ENCODE data around the gene SOX13.

DNA sequence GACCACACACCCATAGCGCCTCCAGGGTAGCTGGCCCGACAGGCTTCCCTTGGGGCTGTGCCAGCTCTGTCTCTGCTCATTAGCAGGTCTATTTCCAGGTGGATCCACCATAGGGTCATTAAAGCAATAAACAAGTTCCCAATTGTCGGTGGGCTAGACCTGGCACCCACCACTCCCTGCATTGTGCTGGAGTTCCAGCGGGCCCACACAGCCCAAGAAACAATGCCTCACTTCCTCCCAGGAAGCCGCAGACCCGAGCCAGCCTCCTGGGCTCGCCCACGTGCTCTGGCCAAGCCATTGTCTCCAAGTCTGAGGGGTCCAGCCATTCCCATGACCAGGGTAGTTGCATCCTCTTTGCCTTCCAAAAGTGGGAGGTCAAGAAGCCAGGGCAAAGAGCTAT lies 27.5 kb upstream of the SOX13 start:
- TF ChIP-seq, protein P1, sequence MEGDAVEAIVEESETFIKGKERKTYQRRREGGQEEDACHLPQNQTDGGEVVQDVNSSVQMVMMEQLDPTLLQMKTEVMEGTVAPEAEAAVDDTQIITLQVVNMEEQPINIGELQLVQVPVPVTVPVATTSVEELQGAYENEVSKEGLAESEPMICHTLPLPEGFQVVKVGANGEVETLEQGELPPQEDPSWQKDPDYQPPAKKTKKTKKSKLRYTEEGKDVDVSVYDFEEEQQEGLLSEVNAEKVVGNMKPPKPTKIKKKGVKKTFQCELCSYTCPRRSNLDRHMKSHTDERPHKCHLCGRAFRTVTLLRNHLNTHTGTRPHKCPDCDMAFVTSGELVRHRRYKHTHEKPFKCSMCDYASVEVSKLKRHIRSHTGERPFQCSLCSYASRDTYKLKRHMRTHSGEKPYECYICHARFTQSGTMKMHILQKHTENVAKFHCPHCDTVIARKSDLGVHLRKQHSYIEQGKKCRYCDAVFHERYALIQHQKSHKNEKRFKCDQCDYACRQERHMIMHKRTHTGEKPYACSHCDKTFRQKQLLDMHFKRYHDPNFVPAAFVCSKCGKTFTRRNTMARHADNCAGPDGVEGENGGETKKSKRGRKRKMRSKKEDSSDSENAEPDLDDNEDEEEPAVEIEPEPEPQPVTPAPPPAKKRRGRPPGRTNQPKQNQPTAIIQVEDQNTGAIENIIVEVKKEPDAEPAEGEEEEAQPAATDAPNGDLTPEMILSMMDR (conservative IDR thresholded peaks at IDR 0.05; ENCODE audit: low read depth, low read length): no peak
- TF ChIP-seq POLR2A (IDR thresholded peaks at IDR 0.05; ENCODE audit: low read depth, low read length) (no peak), FOS (IDR thresholded peaks at IDR 0.05; ENCODE audit: low read depth, low read length) (no peak), CHD1 (IDR thresholded peaks at IDR 0.05; ENCODE audit: low read depth, low read length) (no peak), RAD21 (IDR thresholded peaks at IDR 0.05; ENCODE audit: low read length) (no peak), MAZ (IDR thresholded peaks at IDR 0.05; ENCODE audit: borderline replicate concordance, low read depth, low read length) (no peak), RCOR1 (IDR thresholded peaks at IDR 0.05; ENCODE audit: insufficient replicate concordance, low read length) (no peak), MAFK (IDR thresholded peaks at IDR 0.05; ENCODE audit: low read depth, low read length) (no peak), CEBPB (IDR thresholded peaks at IDR 0.05; ENCODE audit: low read depth, low read length) (no peak), RFX5 (IDR thresholded peaks at IDR 0.05; ENCODE audit: low read depth, low read length) (no peak), SMC3 (IDR thresholded peaks at IDR 0.05; ENCODE audit: low read depth, low read length) (no peak)
- TF ChIP-seq, protein P2, sequence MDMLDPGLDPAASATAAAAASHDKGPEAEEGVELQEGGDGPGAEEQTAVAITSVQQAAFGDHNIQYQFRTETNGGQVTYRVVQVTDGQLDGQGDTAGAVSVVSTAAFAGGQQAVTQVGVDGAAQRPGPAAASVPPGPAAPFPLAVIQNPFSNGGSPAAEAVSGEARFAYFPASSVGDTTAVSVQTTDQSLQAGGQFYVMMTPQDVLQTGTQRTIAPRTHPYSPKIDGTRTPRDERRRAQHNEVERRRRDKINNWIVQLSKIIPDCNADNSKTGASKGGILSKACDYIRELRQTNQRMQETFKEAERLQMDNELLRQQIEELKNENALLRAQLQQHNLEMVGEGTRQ (IDR thresholded peaks at IDR 0.05; ENCODE audit: low read depth, low read length): no peak
